ENCODE data around the gene UBASH3A. TPM values are rescaled to one million over a fixed set of nuclear protein-coding genes. Genes with fewer than 3 reads are reported as not detected.
A peak's percentile ranks its signal among the peaks of the same experiment; 100 is the strongest.

Gene UBASH3A
- total RNA-seq, 2 donors from 2014 or later: 0.23 to 1.8 TPM

- no peaks in the 10 kb centered on the region for H3K27me3 ChIP-seq (replicated peaks; ENCODE audit: insufficient read depth)
- H3K4me1 ChIP-seq (replicated peaks): peaks cover 7% of the 10 kb centered on the region
- TF ChIP-seq CTCF (IDR thresholded peaks at IDR 0.05) (no peak), POLR2AphosphoS5 (IDR thresholded peaks at IDR 0.05) (peak; percentile 57)
- WGBS: 72% methylated on average over 14 of the region's 14 CpGs
- intact Hi-C loops (cut with DNase I): no loop called here
- H3K9me3 ChIP-seq: no peaks in the 10 kb centered on the region
- peak; percentile 57 for DNase-seq (ENCODE audit: low spot score)
- no peaks in the 10 kb centered on the region for H3K36me3 ChIP-seq
- no peak overlapping the region for H3K27ac ChIP-seq
- no peak overlapping the region for H3K4me3 ChIP-seq
Observed at GRCh38 chr21:42474043-42474831, 70.5 kb downstream of the UBASH3A start.

- no peak for DNase-seq (ENCODE audit: low spot score)
- no peaks in the 10 kb centered on the region for H3K27me3 ChIP-seq (replicated peaks; ENCODE audit: insufficient read depth)
- no peak overlapping the region for H3K27ac ChIP-seq
- H3K36me3 ChIP-seq: no peaks in the 10 kb centered on the region
- no peak for TF ChIP-seq POLR2AphosphoS5 (IDR thresholded peaks at IDR 0.05)
- TF ChIP-seq CTCF (IDR thresholded peaks at IDR 0.05): no peak
- TF ChIP-seq POLR2A (IDR thresholded peaks at IDR 0.05): no peak
- H3K4me1 ChIP-seq (replicated peaks): peaks cover 5% of the 10 kb centered on the region
- no peaks in the 10 kb centered on the region for H3K9me3 ChIP-seq
- WGBS: 96% methylated on average over 7 of the region's 7 CpGs
- H3K4me3 ChIP-seq: no peak overlapping the region
- intact Hi-C loops (cut with DNase I): no loop called here
Observed at GRCh38 chr21:42475036-42475435, 71.3 kb downstream of the UBASH3A start.

GRCh38 chr21:42475526-42476387 is 72.1 kb downstream of the UBASH3A start:
- DNase-seq (ENCODE audit: low spot score): no peak
- no peak overlapping the region for H3K27ac ChIP-seq
- H3K4me3 ChIP-seq: no peak overlapping the region
- H3K27me3 ChIP-seq (replicated peaks; ENCODE audit: insufficient read depth): no peaks in the 10 kb centered on the region
- TF ChIP-seq POLR2AphosphoS5 (IDR thresholded peaks at IDR 0.05): no peak
- no peak for TF ChIP-seq CTCF (IDR thresholded peaks at IDR 0.05)
- TF ChIP-seq POLR2A (IDR thresholded peaks at IDR 0.05): no peak
- H3K36me3 ChIP-seq: no peaks in the 10 kb centered on the region
- peaks cover 5% of the 10 kb centered on the region for H3K4me1 ChIP-seq (replicated peaks)
- no peaks in the 10 kb centered on the region for H3K9me3 ChIP-seq
- WGBS: 90% methylated on average over 18 of the region's 18 CpGs
- intact Hi-C loops (cut with DNase I): no loop called here

- Histone ChIP-seq H3K9me3 (no peaks in the 10 kb centered on the region), H3K27me3 (replicated peaks; ENCODE audit: insufficient read depth) (no peaks in the 10 kb centered on the region), H3K27ac (no peak overlapping the region), H3K4me1 (replicated peaks) (peaks cover 5% of the 10 kb centered on the region), H3K4me3 (no peak overlapping the region), H3K36me3 (no peaks in the 10 kb centered on the region)
- WGBS: 90% methylated on average over 20 of the region's 25 CpGs
- DNase-seq (ENCODE audit: low spot score): no peak
- TF ChIP-seq CTCF (IDR thresholded peaks at IDR 0.05) (no peak), POLR2AphosphoS5 (IDR thresholded peaks at IDR 0.05) (no peak), POLR2A (IDR thresholded peaks at IDR 0.05) (no peak)
- intact Hi-C loops (cut with DNase I): no loop called here
Observed at GRCh38 chr21:42476388-42477331, 73.0 kb downstream of the UBASH3A start.
